ENCODE results near the gene CDH8.

CDH8 gene

DNA sequence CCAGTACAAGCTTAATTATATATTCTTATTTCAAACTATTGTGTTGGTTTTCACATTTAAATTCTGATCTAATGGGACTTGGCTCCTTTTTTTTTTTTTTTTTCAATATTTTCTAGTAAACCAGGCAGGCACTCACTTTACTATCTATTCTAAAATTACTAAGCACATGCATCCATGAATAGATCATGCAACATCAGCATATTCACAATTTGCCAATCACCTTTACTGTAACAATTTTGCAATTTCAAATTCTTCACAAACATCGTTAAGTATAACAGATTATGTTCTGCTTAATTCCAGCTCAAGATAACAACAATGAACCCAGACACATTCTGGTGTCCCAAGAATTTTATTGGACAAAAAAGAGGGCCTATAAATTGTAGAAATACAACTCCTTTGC lies 217.4 kb downstream of the CDH8 start:
- Histone ChIP-seq H3K79me2 (ENCODE audit: control insufficient read depth, insufficient read depth, low read length, poor library complexity) (no peaks in the 10 kb centered on the region), H4K91ac (ENCODE audit: low read depth, low read length) (no peak overlapping the region), H3K4ac (ENCODE audit: low read depth, low read length) (no peak overlapping the region), H4K12ac (ENCODE audit: low read depth, low read length) (no peak overlapping the region), H3K18ac (ENCODE audit: low read length) (no peak overlapping the region), H3K4me2 (ENCODE audit: low read length) (no peak overlapping the region), H3K79me1 (ENCODE audit: low read length) (no peaks in the 10 kb centered on the region), H3K4me1 (ENCODE audit: control insufficient read depth in 1 of 2, insufficient read depth in 2 of 2, low read length in 2 of 2) (peaks cover 2 to 3% of the 10 kb centered on the region in 2 experiments), H3K9ac (ENCODE audit: low read length) (no peak overlapping the region), H2BK120ac (ENCODE audit: insufficient read depth, low read length, poor library complexity) (no peak overlapping the region), H3K14ac (ENCODE audit: low read length) (no peak overlapping the region), H2BK5ac (ENCODE audit: low read depth, low read length, poor library complexity) (no peak overlapping the region), H3K27ac (ENCODE audit: low read depth, low read length) (no peak overlapping the region), H2AK5ac (ENCODE audit: low read length) (no peak overlapping the region), H3K4me3 (ENCODE audit: low read depth, low read length) (no peak overlapping the region), H3K23ac (ENCODE audit: low read length) (no peak overlapping the region), H2AFZ (ENCODE audit: insufficient read depth, low read length, poor library complexity) (no peak overlapping the region), H2BK12ac (ENCODE audit: low read length) (no peak overlapping the region), H4K8ac (ENCODE audit: low read depth, low read length) (no peak overlapping the region), H3K9me3 (ENCODE audit: insufficient read depth, low read depth, low read length) (no peaks in the 10 kb centered on the region), H3K36me3 (ENCODE audit: control insufficient read depth in 1 of 2, insufficient read depth in 2 of 2, low read length in 2 of 2) (peaks cover 0 to 2% of the 10 kb centered on the region in 2 experiments), H3K27me3 (ENCODE audit: insufficient read depth, low read length) (no peaks in the 10 kb centered on the region)
- no CpG with 5 or more reads among the region's 1 CpG for WGBS (ENCODE audit: extremely low coverage, insufficient coverage, insufficient read length)
- no peak for DNase-seq

DNA sequence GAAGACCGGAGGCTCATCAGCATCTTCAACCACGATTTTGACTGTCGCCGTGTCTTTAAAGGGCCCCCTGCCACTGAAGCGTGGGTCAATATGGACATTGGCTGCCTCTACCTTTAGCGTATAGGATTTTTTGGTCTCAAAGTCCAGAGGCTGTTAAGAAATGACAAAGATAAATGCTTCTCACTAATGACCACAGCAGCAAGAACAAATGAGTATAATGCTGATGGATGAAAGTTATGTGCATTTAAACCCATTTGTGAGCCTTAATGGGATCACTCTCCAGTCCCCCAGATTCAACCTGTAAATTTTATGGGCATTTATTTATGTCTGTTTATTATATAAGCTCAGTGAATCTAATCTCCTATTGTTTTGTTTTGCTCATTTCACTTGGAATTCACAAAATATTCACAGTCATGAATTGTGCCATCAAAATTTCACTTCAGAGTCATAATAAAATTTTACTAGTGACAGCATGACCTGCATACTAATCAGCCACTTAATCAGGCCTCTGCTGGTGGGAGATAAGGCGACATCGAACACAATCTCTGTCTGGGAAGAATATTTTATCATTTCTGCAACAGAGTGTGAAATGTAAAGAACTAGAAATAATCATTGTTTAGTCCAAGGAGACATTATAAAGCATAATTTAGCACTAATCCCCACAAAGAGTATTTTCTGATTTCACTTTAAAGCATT lies 218.5 kb downstream of the CDH8 start:
- DNase-seq: no peak
- Histone ChIP-seq H3K79me1 (ENCODE audit: low read length) (no peaks in the 10 kb centered on the region), H3K4ac (ENCODE audit: low read depth, low read length) (no peak overlapping the region), H3K23ac (ENCODE audit: low read length) (no peak overlapping the region), H3K9me3 (ENCODE audit: insufficient read depth, low read depth, low read length) (no peaks in the 10 kb centered on the region), H3K27ac (ENCODE audit: low read depth, low read length) (no peak overlapping the region), H3K27me3 (ENCODE audit: insufficient read depth, low read length) (no peaks in the 10 kb centered on the region), H2BK5ac (ENCODE audit: low read depth, low read length, poor library complexity) (no peak overlapping the region), H3K18ac (ENCODE audit: low read length) (no peak overlapping the region), H4K8ac (ENCODE audit: low read depth, low read length) (no peak overlapping the region), H2AFZ (ENCODE audit: insufficient read depth, low read length, poor library complexity) (no peak overlapping the region), H3K4me2 (ENCODE audit: low read length) (no peak overlapping the region), H3K4me1 (ENCODE audit: control insufficient read depth in 1 of 2, insufficient read depth in 2 of 2, low read length in 2 of 2) (peaks cover 2 to 3% of the 10 kb centered on the region in 2 experiments), H3K79me2 (ENCODE audit: control insufficient read depth, insufficient read depth, low read length, poor library complexity) (no peaks in the 10 kb centered on the region), H2BK120ac (ENCODE audit: insufficient read depth, low read length, poor library complexity) (no peak overlapping the region), H3K9ac (ENCODE audit: low read length) (no peak overlapping the region), H3K36me3 (ENCODE audit: control insufficient read depth in 1 of 2, insufficient read depth in 2 of 2, low read length in 2 of 2) (peaks cover 0 to 2% of the 10 kb centered on the region in 2 experiments), H3K14ac (ENCODE audit: low read length) (no peak overlapping the region), H2AK5ac (ENCODE audit: low read length) (no peak overlapping the region), H3K4me3 (ENCODE audit: low read depth, low read length) (no peak overlapping the region), H4K91ac (ENCODE audit: low read depth, low read length) (no peak overlapping the region), H4K12ac (ENCODE audit: low read depth, low read length) (no peak overlapping the region), H2BK12ac (ENCODE audit: low read length) (no peak overlapping the region)
- no CpG with 5 or more reads among the region's 8 CpGs for WGBS (ENCODE audit: extremely low coverage, insufficient coverage, insufficient read length)

DNA sequence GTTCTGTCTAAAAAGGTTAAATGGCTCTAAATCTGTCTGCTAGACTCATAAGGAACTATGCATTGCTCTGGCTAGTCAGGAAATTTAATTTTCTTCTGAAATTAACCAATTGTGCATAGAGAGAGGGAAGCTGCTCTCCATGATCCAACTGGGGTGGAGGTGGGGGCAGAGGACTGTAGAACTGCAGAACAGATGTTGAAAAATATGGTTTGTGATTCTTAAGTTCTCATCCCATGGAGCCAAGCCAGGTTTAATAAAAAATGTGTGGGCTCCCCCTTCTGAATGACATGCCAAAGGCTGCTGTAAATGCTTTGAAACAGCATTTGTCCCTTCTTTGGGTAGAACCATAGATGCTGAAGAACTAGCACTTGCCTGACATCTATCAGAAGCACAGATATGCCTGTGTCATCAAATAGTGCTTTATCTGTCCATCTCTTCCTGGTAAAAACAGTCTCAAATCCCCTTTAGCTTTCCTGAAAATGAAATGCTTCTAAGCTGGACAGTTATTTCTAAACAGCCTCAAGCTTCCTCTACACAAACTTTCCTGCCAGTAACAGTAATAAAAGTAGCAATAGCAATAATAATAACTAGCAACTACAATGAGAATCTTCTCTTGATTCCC lies 221.4 kb downstream of the CDH8 start:
- H4K12ac ChIP-seq (ENCODE audit: low read depth, low read length): no peak overlapping the region
- H3K27ac ChIP-seq (ENCODE audit: low read depth, low read length): no peak overlapping the region
- H2BK120ac ChIP-seq (ENCODE audit: insufficient read depth, low read length, poor library complexity): no peak overlapping the region
- no peak overlapping the region for H3K4me3 ChIP-seq (ENCODE audit: low read depth, low read length)
- no peak overlapping the region for H3K18ac ChIP-seq (ENCODE audit: low read length)
- no peaks in the 10 kb centered on the region for H3K27me3 ChIP-seq (ENCODE audit: insufficient read depth, low read length)
- no peak overlapping the region for H2AFZ ChIP-seq (ENCODE audit: insufficient read depth, low read length, poor library complexity)
- H3K79me1 ChIP-seq (ENCODE audit: low read length): no peaks in the 10 kb centered on the region
- H2AK5ac ChIP-seq (ENCODE audit: low read length): no peak overlapping the region
- no peak overlapping the region for H4K8ac ChIP-seq (ENCODE audit: low read depth, low read length)
- H3K9ac ChIP-seq (ENCODE audit: low read length): no peak overlapping the region
- no peak overlapping the region for H3K23ac ChIP-seq (ENCODE audit: low read length)
- no peak overlapping the region for H4K91ac ChIP-seq (ENCODE audit: low read depth, low read length)
- no peaks in the 10 kb centered on the region for H3K79me2 ChIP-seq (ENCODE audit: control insufficient read depth, insufficient read depth, low read length, poor library complexity)
- no peak overlapping the region for H3K4me2 ChIP-seq (ENCODE audit: low read length)
- peaks cover 0 to 2% of the 10 kb centered on the region in 2 experiments for H3K36me3 ChIP-seq (ENCODE audit: control insufficient read depth in 1 of 2, insufficient read depth in 2 of 2, low read length in 2 of 2)
- H3K4ac ChIP-seq (ENCODE audit: low read depth, low read length): no peak overlapping the region
- H2BK5ac ChIP-seq (ENCODE audit: low read depth, low read length, poor library complexity): no peak overlapping the region
- H3K4me1 ChIP-seq (ENCODE audit: control insufficient read depth in 1 of 2, insufficient read depth in 2 of 2, low read length in 2 of 2): no peaks in the 10 kb centered on the region
- DNase-seq: no peak
- H2BK12ac ChIP-seq (ENCODE audit: low read length): no peak overlapping the region
- no peaks in the 10 kb centered on the region for H3K9me3 ChIP-seq (ENCODE audit: insufficient read depth, low read depth, low read length)
- H3K14ac ChIP-seq (ENCODE audit: low read length): no peak overlapping the region

DNA sequence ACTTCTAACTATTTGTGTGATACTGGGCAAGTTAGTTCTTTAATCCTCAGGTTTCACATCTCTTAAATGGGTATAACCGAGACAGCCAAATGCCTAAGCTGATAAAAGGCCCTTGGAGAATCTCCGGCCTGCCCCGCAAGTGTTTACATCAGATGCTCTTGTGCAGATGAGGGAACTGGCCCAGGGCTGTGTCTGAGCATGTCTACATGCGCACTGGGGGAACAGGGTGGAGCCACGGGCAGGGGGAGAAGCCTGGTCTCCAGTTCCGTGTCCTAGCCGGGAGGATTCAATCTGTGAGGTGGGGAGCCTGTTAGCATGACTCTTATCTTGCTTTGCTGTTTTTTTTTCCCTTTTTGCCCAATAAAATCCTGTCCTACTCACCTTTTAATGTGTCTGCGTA lies 222.9 kb downstream of the CDH8 start:
- Histone ChIP-seq H3K79me2 (ENCODE audit: control insufficient read depth, insufficient read depth, low read length, poor library complexity) (no peaks in the 10 kb centered on the region), H3K4me1 (ENCODE audit: control insufficient read depth in 1 of 2, insufficient read depth in 2 of 2, low read length in 2 of 2) (no peaks in the 10 kb centered on the region), H4K12ac (ENCODE audit: low read depth, low read length) (no peak overlapping the region), H3K9me3 (ENCODE audit: insufficient read depth, low read depth, low read length) (no peaks in the 10 kb centered on the region), H2AFZ (ENCODE audit: insufficient read depth, low read length, poor library complexity) (no peak overlapping the region), H3K79me1 (ENCODE audit: low read length) (no peaks in the 10 kb centered on the region), H4K91ac (ENCODE audit: low read depth, low read length) (no peak overlapping the region), H4K8ac (ENCODE audit: low read depth, low read length) (no peak overlapping the region), H2BK120ac (ENCODE audit: insufficient read depth, low read length, poor library complexity) (no peak overlapping the region), H3K36me3 (ENCODE audit: control insufficient read depth in 1 of 2, insufficient read depth in 2 of 2, low read length in 2 of 2) (peaks cover 0 to 2% of the 10 kb centered on the region in 2 experiments), H3K18ac (ENCODE audit: low read length) (no peak overlapping the region), H3K23ac (ENCODE audit: low read length) (no peak overlapping the region), H2BK5ac (ENCODE audit: low read depth, low read length, poor library complexity) (no peak overlapping the region), H3K4me3 (ENCODE audit: low read depth, low read length) (no peak overlapping the region), H3K27ac (ENCODE audit: low read depth, low read length) (no peak overlapping the region), H2AK5ac (ENCODE audit: low read length) (no peak overlapping the region), H3K9ac (ENCODE audit: low read length) (no peak overlapping the region), H3K27me3 (ENCODE audit: insufficient read depth, low read length) (no peaks in the 10 kb centered on the region), H3K4me2 (ENCODE audit: low read length) (no peak overlapping the region), H2BK12ac (ENCODE audit: low read length) (no peak overlapping the region), H3K14ac (ENCODE audit: low read length) (no peak overlapping the region), H3K4ac (ENCODE audit: low read depth, low read length) (no peak overlapping the region)
- DNase-seq: peak in 1 of 2 donors; percentile 11
- no CpG with 5 or more reads among the region's 8 CpGs for WGBS (ENCODE audit: extremely low coverage, insufficient coverage, insufficient read length)
